Mucosa of gallbladder (tissue), 1 donor: ENCODE results near the gene ACOX2. TPM values are rescaled to one million over a fixed set of nuclear protein-coding genes. Genes with fewer than 3 reads are reported as not detected.
A peak's percentile ranks its signal among the peaks of the same experiment; 100 is the strongest.

Source experiments
- DNase-seq: peaks from one replicate; pipeline ENCODE4 v3.0.0-alpha.2; 2020; ENCODE audit warnings: low spot score
- total RNA-seq: library from RNA; stranded (reverse); gene quantifications from one replicate; pipeline ENCODE4 v1.2.1, GENCODE V29; 2021
- donor health status: DM: no; HTN: no; CAD: no.

ACOX2 gene
- total RNA-seq, 1 donor from 2014 or later = 19.5 TPM

- no peak for DNase-seq
Observed at GRCh38 chr3:58508437-58508836, 28.6 kb downstream of the ACOX2 start.

- no peak for DNase-seq
Observed at GRCh38 chr3:58507356-58508078, 29.5 kb downstream of the ACOX2 start.

GRCh38 chr3:58502872-58503271 lies 34.1 kb downstream of the ACOX2 start:
- no peak for DNase-seq

GRCh38 chr3:58497097-58497496 lies 39.9 kb downstream of the ACOX2 start:
- DNase-seq = no peak

GRCh38 chr3:58496206-58496857 lies 40.7 kb downstream of the ACOX2 start:
- DNase-seq = no peak

- DNase-seq = no peak
Observed at GRCh38 chr3:58495101-58495500, 41.9 kb downstream of the ACOX2 start.

- no peak for DNase-seq
Observed at GRCh38 chr3:58494107-58494506, 42.9 kb downstream of the ACOX2 start.

- no peak for DNase-seq
Observed at GRCh38 chr3:58492494-58492905, 44.5 kb downstream of the ACOX2 start.

- peak; percentile 95 for DNase-seq
Observed at GRCh38 chr3:58491506-58492402, 45.2 kb downstream of the ACOX2 start, which contains the start of gene KCTD6. Gene KCTD6, plus strand, starts transcription at chr3:58492096. Its CDS starts 6,660 bp downstream, at chr3:58498756.

- DNase-seq = no peak
Observed at GRCh38 chr3:58490860-58491501, 46.0 kb downstream of the ACOX2 start.

GRCh38 chr3:58488967-58489366 lies 48.0 kb downstream of the ACOX2 start:
- no peak for DNase-seq

GRCh38 chr3:58487140-58487886 lies 49.7 kb downstream of the ACOX2 start:
- peak; percentile 71 for DNase-seq

GRCh38 chr3:58485801-58486435 lies 51.1 kb downstream of the ACOX2 start:
- DNase-seq = no peak

GRCh38 chr3:58484722-58485069 lies 52.3 kb downstream of the ACOX2 start:
- no peak for DNase-seq

- no peak for DNase-seq
Observed at GRCh38 chr3:58484045-58484721, 52.8 kb downstream of the ACOX2 start.

GRCh38 chr3:58482917-58483636 lies 53.9 kb downstream of the ACOX2 start:
- DNase-seq = no peak

GRCh38 chr3:58480309-58480708 lies 56.7 kb downstream of the ACOX2 start:
- DNase-seq = no peak

GRCh38 chr3:58478781-58479180 lies 58.2 kb downstream of the ACOX2 start:
- DNase-seq = no peak

- no peak for DNase-seq
Observed at GRCh38 chr3:58474967-58475578, 61.9 kb downstream of the ACOX2 start.
